Neural cell (in vitro differentiated cells): ENCODE measurements around the gene FAM89A. TPM values are rescaled to one million over a fixed set of nuclear protein-coding genes. Genes with fewer than 3 reads are reported as not detected.

Experiments
- H2AFZ ChIP-seq: fragments of 200-600, 300-800 bp; sonication (generic), shearing (Covaris generic); 2 replicates; pipeline ENCODE4 v1.6.0; 2014; ENCODE audit warnings: low read depth, mild to moderate bottlenecking, antibody characterized with exemption, low read length, moderate library complexity
- H3F3A ChIP-seq: fragments of 200-600 bp; shearing (Covaris generic); 2 replicates; pipeline ENCODE4 v1.6.1; 2016; ENCODE audit warnings: mild to moderate bottlenecking, moderate library complexity, mixed read lengths, antibody characterized with exemption, low read length; ENCODE audit not compliant: insufficient read depth, poor library complexity, severe bottlenecking
- H3K27ac ChIP-seq: fragments of 200-600, 300-800 bp; sonication (generic), shearing (Covaris generic); 2 replicates; pipeline ENCODE4 v1.5.1; 2014; ENCODE audit warnings: mild to moderate bottlenecking, low read length, moderate library complexity
- H3K27me3 ChIP-seq: fragments of 300-800, 200-600 bp; sonication (generic), shearing (Covaris generic); 2 replicates; pipeline ENCODE4 v1.6.0; 2014; ENCODE audit warnings: mild to moderate bottlenecking, low read depth, low read length, moderate library complexity; ENCODE audit not compliant: insufficient read depth
- H3K36me3 ChIP-seq: fragments of 300-800, 200-600 bp; sonication (generic), shearing (Covaris generic); 2 replicates; pipeline ENCODE4 v1.5.1; 2014; ENCODE audit warnings: mild to moderate bottlenecking, antibody characterized with exemption, low read length, moderate library complexity; ENCODE audit not compliant: insufficient read depth
- H3K4me2 ChIP-seq: fragments of 300-800, 200-600 bp; sonication (generic), shearing (Covaris generic); 2 replicates; pipeline ENCODE4 v1.6.0; 2014; ENCODE audit warnings: mild to moderate bottlenecking, low read length
- H3K4me3 ChIP-seq: fragments of 300-800, 200-600 bp; sonication (generic), shearing (Covaris generic); 2 replicates; pipeline ENCODE4 v1.5.1; 2014; ENCODE audit warnings: mild to moderate bottlenecking, low read length, moderate library complexity
- H3K79me2 ChIP-seq: fragments of 200-600 bp; shearing (Covaris generic); replicated peaks from 2 replicates; pipeline ENCODE4 v1.6.0; 2014; ENCODE audit warnings: mild to moderate bottlenecking, low read length, moderate library complexity; ENCODE audit not compliant: insufficient read depth
- H3K9ac ChIP-seq: fragments of 300-800, 200-600 bp; sonication (generic), shearing (Covaris generic); 2 replicates; pipeline ENCODE4 v1.6.1; 2016; ENCODE audit warnings: mild to moderate bottlenecking, low read length, mixed read lengths
- H3K9me2 ChIP-seq: fragments of 200-600 bp; shearing (Covaris generic); 2 replicates; pipeline ENCODE4 v1.6.1; 2016; ENCODE audit warnings: mild to moderate bottlenecking, low read length, mixed read lengths; ENCODE audit not compliant: insufficient read depth
- H3K9me3 ChIP-seq: fragments of 200-600, 300-800 bp; sonication (generic), shearing (Covaris generic); 2 replicates; pipeline ENCODE4 v1.6.1; 2016; ENCODE audit warnings: mild to moderate bottlenecking, mixed run types, low read length, moderate library complexity, mixed read lengths
- H4K20me1 ChIP-seq: fragments of 200-600 bp; shearing (Covaris generic); 2 replicates; pipeline ENCODE4 v1.6.1; 2016; ENCODE audit warnings: mild to moderate bottlenecking, mixed run types; ENCODE audit not compliant: insufficient read depth
- EP300 ChIP-seq: fragments of 450-650 bp; conservative IDR thresholded peaks from 2 replicates; pipeline ENCODE4 v1.6.1; 2014; ENCODE audit warnings: antibody characterized with exemption, mild to moderate bottlenecking, moderate library complexity; ENCODE audit not compliant: poor library complexity, severe bottlenecking
- EZH2 ChIP-seq: fragments of 200-600, 300-800 bp; shearing (Covaris generic), sonication (generic); IDR thresholded peaks from 2 replicates; pipeline ENCODE4 v1.6.1; 2014; ENCODE audit warnings: antibody characterized with exemption, low read length, borderline replicate concordance, mild to moderate bottlenecking; ENCODE audit not compliant: insufficient read depth, poor library complexity, severe bottlenecking
- MXI1 ChIP-seq: fragments of 450-650 bp; conservative IDR thresholded peaks from 2 replicates; pipeline ENCODE4 v1.6.1; 2014; ENCODE audit warnings: antibody characterized with exemption, mild to moderate bottlenecking; ENCODE audit not compliant: poor library complexity, severe bottlenecking
- POLR2AphosphoS5 ChIP-seq: IDR thresholded peaks from 2 replicates; pipeline ENCODE4 v1.6.1; 2012
- RAD21 ChIP-seq: fragments of 450-650 bp; conservative IDR thresholded peaks from 2 replicates; pipeline ENCODE4 v1.6.1; 2014; ENCODE audit warnings: antibody characterized with exemption, mild to moderate bottlenecking, moderate library complexity
- SMC3 ChIP-seq: fragments of 450-650 bp; conservative IDR thresholded peaks from 2 replicates; pipeline ENCODE4 v1.6.1; 2014; ENCODE audit warnings: antibody characterized with exemption, mild to moderate bottlenecking, moderate library complexity; ENCODE audit not compliant: poor library complexity
- TAF1 ChIP-seq: IDR thresholded peaks from 2 replicates; pipeline ENCODE4 v1.6.1; 2012; ENCODE audit warnings: low read depth
- polyA plus RNA-seq: library from polyadenylated mRNA; depleted of rRNA; stranded (reverse); fragments of >200 nt; gene quantifications from 2 replicates; pipeline ENCODE4 v1.2.3, GENCODE V29; 2014
- TF ChIP-seq, protein P1 (sequence below): IDR thresholded peaks from 2 replicates; pipeline ENCODE4 v1.6.1; 2012; ENCODE audit warnings: borderline replicate concordance
- TF ChIP-seq, protein P2 (sequence below): fragments of 450-650 bp; IDR thresholded peaks from 2 replicates; pipeline ENCODE4 v1.5.1; 2014; ENCODE audit warnings: antibody characterized with exemption, mild to moderate bottlenecking, moderate library complexity; ENCODE audit not compliant: poor library complexity, severe bottlenecking

FAM89A gene
- polyA plus RNA-seq, 1 donor from 2014 or later: 0.20 TPM

DNA sequence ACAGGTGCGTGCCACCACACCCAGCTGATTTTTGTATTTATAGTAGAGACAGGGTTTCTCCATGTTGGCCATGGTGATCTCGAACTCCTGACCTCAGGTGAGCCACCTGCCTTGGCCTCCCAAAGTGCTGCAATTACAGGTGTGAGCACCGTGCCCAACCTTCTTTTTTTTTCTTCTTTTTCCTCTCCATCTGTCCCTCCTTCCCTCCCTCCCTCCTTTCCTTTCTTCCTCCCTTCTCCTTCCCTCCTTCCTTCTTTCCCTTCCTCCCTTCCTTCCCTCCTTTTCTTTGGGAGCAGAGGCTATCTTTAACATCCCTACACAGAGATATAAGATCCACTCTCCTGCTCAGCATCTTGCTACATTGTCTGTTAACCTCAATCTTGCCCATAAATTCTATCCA, 24.4 kb upstream of the FAM89A start:
- Histone ChIP-seq H3K27me3 (no peaks in the 10 kb centered on the region), H3K79me2 (no peaks in the 10 kb centered on the region), H3K27ac (no peak overlapping the region), H3K9me3 (no peaks in the 10 kb centered on the region), H2AFZ (no peak overlapping the region), H3F3A (no peaks in the 10 kb centered on the region), H4K20me1 (no peaks in the 10 kb centered on the region), H3K9me2 (no peaks in the 10 kb centered on the region), H3K4me2 (no peak overlapping the region), H3K36me3 (no peaks in the 10 kb centered on the region), H3K4me3 (no peak overlapping the region), H3K9ac (no peak overlapping the region)
- TF ChIP-seq MXI1: no peak
- TF ChIP-seq RAD21: no peak
- TF ChIP-seq SMC3: no peak

- no peak overlapping the region for H3K27ac ChIP-seq
- TF ChIP-seq, protein P1, sequence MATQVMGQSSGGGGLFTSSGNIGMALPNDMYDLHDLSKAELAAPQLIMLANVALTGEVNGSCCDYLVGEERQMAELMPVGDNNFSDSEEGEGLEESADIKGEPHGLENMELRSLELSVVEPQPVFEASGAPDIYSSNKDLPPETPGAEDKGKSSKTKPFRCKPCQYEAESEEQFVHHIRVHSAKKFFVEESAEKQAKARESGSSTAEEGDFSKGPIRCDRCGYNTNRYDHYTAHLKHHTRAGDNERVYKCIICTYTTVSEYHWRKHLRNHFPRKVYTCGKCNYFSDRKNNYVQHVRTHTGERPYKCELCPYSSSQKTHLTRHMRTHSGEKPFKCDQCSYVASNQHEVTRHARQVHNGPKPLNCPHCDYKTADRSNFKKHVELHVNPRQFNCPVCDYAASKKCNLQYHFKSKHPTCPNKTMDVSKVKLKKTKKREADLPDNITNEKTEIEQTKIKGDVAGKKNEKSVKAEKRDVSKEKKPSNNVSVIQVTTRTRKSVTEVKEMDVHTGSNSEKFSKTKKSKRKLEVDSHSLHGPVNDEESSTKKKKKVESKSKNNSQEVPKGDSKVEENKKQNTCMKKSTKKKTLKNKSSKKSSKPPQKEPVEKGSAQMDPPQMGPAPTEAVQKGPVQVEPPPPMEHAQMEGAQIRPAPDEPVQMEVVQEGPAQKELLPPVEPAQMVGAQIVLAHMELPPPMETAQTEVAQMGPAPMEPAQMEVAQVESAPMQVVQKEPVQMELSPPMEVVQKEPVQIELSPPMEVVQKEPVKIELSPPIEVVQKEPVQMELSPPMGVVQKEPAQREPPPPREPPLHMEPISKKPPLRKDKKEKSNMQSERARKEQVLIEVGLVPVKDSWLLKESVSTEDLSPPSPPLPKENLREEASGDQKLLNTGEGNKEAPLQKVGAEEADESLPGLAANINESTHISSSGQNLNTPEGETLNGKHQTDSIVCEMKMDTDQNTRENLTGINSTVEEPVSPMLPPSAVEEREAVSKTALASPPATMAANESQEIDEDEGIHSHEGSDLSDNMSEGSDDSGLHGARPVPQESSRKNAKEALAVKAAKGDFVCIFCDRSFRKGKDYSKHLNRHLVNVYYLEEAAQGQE: no peak
- TF ChIP-seq POLR2AphosphoS5 (no peak), TAF1 (no peak), RAD21 (no peak), MXI1 (no peak), EP300 (no peak), SMC3 (no peak), EZH2 (no peak)
- TF ChIP-seq, protein P2, sequence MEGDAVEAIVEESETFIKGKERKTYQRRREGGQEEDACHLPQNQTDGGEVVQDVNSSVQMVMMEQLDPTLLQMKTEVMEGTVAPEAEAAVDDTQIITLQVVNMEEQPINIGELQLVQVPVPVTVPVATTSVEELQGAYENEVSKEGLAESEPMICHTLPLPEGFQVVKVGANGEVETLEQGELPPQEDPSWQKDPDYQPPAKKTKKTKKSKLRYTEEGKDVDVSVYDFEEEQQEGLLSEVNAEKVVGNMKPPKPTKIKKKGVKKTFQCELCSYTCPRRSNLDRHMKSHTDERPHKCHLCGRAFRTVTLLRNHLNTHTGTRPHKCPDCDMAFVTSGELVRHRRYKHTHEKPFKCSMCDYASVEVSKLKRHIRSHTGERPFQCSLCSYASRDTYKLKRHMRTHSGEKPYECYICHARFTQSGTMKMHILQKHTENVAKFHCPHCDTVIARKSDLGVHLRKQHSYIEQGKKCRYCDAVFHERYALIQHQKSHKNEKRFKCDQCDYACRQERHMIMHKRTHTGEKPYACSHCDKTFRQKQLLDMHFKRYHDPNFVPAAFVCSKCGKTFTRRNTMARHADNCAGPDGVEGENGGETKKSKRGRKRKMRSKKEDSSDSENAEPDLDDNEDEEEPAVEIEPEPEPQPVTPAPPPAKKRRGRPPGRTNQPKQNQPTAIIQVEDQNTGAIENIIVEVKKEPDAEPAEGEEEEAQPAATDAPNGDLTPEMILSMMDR: no peak
- H3K79me2 ChIP-seq: no peaks in the 10 kb centered on the region
- H3K36me3 ChIP-seq: no peaks in the 10 kb centered on the region
- no peak overlapping the region for H3K4me3 ChIP-seq
- H4K20me1 ChIP-seq: no peaks in the 10 kb centered on the region
- no peak overlapping the region for H3K4me2 ChIP-seq
- no peaks in the 10 kb centered on the region for H3K9me2 ChIP-seq
- H3F3A ChIP-seq: no peaks in the 10 kb centered on the region
- H3K9me3 ChIP-seq: no peaks in the 10 kb centered on the region
- no peaks in the 10 kb centered on the region for H3K27me3 ChIP-seq
- no peak overlapping the region for H2AFZ ChIP-seq
- H3K9ac ChIP-seq: no peak overlapping the region
These were observed 23.3 kb upstream of the FAM89A start for GRCh38 chr1:231063331-231063730.
